ENCODE measurements around the gene FSHR. TPM values are rescaled to one million over a fixed set of nuclear protein-coding genes. Genes with fewer than 3 reads are reported as not detected.

FSHR gene
- total and polyA plus RNA-seq, 2 donors (not counting 3 experiments of a cell fraction or from before 2014, with no cell fraction given) = not detected

GRCh38 chr2:48984922-48985321, 169.4 kb downstream of the FSHR start:
- Histone ChIP-seq H2AFZ (ENCODE audit: low read depth, low read length) (no peak overlapping the region), H4K20me1 (replicated peaks; ENCODE audit: control insufficient read depth, extremely low read depth, insufficient read depth, low read length) (no peaks in the 10 kb centered on the region), H3K36me3 (ENCODE audit: control insufficient read depth in 2 of 2, extremely low read depth in 1 of 2, insufficient read depth in 2 of 2, low read length in 2 of 2) (no peaks in the 10 kb centered on the region), H3K79me2 (ENCODE audit: control insufficient read depth, insufficient read depth, low read length) (no peaks in the 10 kb centered on the region), H3K9me3 (replicated peaks; ENCODE audit: control insufficient read depth, insufficient read depth, low read length) (no peaks in the 10 kb centered on the region), H3K27ac (ENCODE audit: insufficient read depth, low read depth, low read length) (no peak overlapping the region), H3K27me3 (ENCODE audit: control insufficient read depth in 2 of 2, insufficient read depth in 2 of 2, low read length in 2 of 2) (no peaks in the 10 kb centered on the region), H3K9me1 (replicated peaks; ENCODE audit: control insufficient read depth, extremely low read depth, insufficient read depth, low read length) (no peaks in the 10 kb centered on the region), H3K4me1 (ENCODE audit: control insufficient read depth, extremely low read depth, insufficient read depth, low read length) (no peaks in the 10 kb centered on the region), H3K4me3 (replicated peaks in 1 of 3; ENCODE audit: insufficient read depth in 1 of 3, low read depth in 1 of 3, low read length in 3 of 3) (no peak overlapping the region), H3K9ac (replicated peaks; ENCODE audit: extremely low read depth, insufficient read depth, low read length) (no peak overlapping the region), H3K4me2 (ENCODE audit: insufficient read depth, low read length) (no peak overlapping the region)
- intact Hi-C loops (cut with micrococcal nuclease) = no loop called here
- BruUV-seq (replicated peaks) = no TSS peak
- dilution Hi-C loops (cut with MboI; ENCODE audit: extremely low pct_ligation_motif_present, low sequenced_read_pairs) = no loop called here
- FAIRE-seq (no peak), DNase-seq (ENCODE audit: low read depth, low spot score) (no peak)
- TF ChIP-seq, protein P1, sequence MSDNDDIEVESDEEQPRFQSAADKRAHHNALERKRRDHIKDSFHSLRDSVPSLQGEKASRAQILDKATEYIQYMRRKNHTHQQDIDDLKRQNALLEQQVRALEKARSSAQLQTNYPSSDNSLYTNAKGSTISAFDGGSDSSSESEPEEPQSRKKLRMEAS (IDR thresholded peaks at IDR 0.05; ENCODE audit: insufficient read depth, insufficient read length) = no peak
- no peak for TF ChIP-seq MYC (IDR thresholded peaks at IDR 0.05; ENCODE audit: low read depth, low read length)
- TF ChIP-seq, protein P2, sequence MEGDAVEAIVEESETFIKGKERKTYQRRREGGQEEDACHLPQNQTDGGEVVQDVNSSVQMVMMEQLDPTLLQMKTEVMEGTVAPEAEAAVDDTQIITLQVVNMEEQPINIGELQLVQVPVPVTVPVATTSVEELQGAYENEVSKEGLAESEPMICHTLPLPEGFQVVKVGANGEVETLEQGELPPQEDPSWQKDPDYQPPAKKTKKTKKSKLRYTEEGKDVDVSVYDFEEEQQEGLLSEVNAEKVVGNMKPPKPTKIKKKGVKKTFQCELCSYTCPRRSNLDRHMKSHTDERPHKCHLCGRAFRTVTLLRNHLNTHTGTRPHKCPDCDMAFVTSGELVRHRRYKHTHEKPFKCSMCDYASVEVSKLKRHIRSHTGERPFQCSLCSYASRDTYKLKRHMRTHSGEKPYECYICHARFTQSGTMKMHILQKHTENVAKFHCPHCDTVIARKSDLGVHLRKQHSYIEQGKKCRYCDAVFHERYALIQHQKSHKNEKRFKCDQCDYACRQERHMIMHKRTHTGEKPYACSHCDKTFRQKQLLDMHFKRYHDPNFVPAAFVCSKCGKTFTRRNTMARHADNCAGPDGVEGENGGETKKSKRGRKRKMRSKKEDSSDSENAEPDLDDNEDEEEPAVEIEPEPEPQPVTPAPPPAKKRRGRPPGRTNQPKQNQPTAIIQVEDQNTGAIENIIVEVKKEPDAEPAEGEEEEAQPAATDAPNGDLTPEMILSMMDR (IDR thresholded peaks at IDR 0.05; ENCODE audit: extremely low read depth in 1 of 2, insufficient read depth in 1 of 2, low read depth in 1 of 2, low read length in 2 of 2) = no peak
- TF ChIP-seq FOS (IDR thresholded peaks at IDR 0.05; ENCODE audit: borderline replicate concordance, insufficient read depth, low read length) = no peak
- no peak for TF ChIP-seq JUN (IDR thresholded peaks at IDR 0.05; ENCODE audit: borderline replicate concordance, insufficient read depth, insufficient read length, low read depth)
- no peak for TF ChIP-seq POLR2A (IDR thresholded peaks at IDR 0.05; ENCODE audit: low read depth, low read length)
- TF ChIP-seq GATA2 (IDR thresholded peaks at IDR 0.05; ENCODE audit: insufficient read depth, insufficient read length, low read depth, low read length) = no peak
- no peak for TF ChIP-seq EZH2 (IDR thresholded peaks at IDR 0.05; ENCODE audit: borderline replicate concordance, low read depth, low read length, severe bottlenecking)
- no peak for TF ChIP-seq POLR2AphosphoS5 (IDR thresholded peaks at IDR 0.05; ENCODE audit: insufficient read depth, low read depth, low read length)
- POLR2A ChIA-PET = no interaction called here
- CTCF ChIA-PET = no interaction called here

Data from endothelial cell of umbilical vein (primary cell).